ENCODE results near the gene NEK2. TPM values are rescaled to one million over a fixed set of nuclear protein-coding genes. Genes with fewer than 3 reads are reported as not detected.

NEK2 gene
- total RNA-seq, 2 donors from 2014 or later = 42.3 to 101 TPM

DNA sequence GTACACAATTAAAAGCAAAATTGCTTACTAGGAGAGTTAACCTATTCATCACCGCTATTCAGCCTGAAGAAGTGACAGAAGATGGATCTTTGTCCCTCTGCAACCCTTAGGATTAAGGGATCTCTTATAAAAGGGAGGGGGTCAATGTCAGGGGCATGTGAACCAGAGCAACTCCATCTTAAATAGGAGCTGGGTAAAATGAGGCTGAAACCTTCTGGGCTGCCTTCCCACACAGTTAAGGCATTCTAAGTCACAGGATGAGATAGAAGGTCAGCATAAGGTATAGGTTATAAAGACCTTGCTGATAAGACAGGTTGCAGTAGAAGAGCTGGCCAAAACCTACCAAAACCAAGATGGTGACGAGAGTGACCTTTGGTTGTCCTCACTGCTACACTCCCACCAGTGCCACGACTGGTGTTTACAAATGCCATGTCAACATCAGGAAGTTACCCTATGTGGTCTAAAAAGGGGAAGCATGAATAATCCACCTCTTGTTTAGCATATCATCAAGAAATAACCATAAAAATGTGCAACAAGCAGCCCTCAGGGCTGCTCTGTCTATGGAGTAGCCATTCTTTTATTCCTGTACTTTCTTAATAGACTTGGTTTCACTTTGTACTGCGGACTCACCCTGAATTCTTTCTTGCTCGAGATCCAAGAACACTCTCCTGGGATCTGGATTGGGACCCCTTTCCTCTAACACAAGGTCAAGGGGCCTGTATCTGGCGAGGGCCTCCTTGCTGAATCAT is 35.3 kb upstream of the NEK2 start:
- WGBS, 2 experiments (ENCODE audit: insufficient coverage in 1 of 2, insufficient read length in 1 of 2) = 93 to 95% methylated on average over 4 to 6 of the region's 6 CpGs
- H3K27ac ChIP-seq (ENCODE audit: low read depth, low read length) = no peak overlapping the region

DNA sequence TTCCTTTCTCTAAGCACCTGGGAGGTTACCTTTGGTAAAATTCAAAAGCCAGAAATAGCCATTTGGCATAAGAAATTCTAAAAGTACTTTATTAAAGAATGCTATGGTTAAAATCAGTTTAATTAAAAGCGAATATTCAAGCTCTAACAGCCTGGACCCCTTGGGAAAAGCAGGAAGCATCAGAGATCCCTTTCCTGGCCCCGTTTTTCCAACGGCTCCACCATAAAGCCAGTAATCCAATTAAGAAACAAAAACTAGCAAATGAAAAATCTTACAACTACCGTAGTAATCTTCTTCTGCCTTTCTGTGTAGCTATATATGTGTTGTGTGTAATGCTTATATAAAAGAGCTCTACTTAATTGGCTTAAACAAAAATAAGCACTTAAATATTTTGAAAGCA is 33.5 kb upstream of the NEK2 start:
- TF ChIP-seq, protein P1, sequence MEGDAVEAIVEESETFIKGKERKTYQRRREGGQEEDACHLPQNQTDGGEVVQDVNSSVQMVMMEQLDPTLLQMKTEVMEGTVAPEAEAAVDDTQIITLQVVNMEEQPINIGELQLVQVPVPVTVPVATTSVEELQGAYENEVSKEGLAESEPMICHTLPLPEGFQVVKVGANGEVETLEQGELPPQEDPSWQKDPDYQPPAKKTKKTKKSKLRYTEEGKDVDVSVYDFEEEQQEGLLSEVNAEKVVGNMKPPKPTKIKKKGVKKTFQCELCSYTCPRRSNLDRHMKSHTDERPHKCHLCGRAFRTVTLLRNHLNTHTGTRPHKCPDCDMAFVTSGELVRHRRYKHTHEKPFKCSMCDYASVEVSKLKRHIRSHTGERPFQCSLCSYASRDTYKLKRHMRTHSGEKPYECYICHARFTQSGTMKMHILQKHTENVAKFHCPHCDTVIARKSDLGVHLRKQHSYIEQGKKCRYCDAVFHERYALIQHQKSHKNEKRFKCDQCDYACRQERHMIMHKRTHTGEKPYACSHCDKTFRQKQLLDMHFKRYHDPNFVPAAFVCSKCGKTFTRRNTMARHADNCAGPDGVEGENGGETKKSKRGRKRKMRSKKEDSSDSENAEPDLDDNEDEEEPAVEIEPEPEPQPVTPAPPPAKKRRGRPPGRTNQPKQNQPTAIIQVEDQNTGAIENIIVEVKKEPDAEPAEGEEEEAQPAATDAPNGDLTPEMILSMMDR (conservative IDR thresholded peaks at IDR 0.05) = no peak
- DNase-seq = no peak
- H3K27me3 Mint-ChIP-seq (ENCODE audit: insufficient read depth) = peaks cover 5% of the 10 kb centered on the region
- H3K4me1 ChIP-seq (ENCODE audit: control insufficient read depth, insufficient read depth, low read length) = no peaks in the 10 kb centered on the region
- H3K4me3 ChIP-seq (ENCODE audit: low read length) = no peak overlapping the region
- H3K9me3 ChIP-seq (ENCODE audit: control insufficient read depth, low read length) = no peaks in the 10 kb centered on the region
- peaks cover 2% of the 10 kb centered on the region for H3K9me3 Mint-ChIP-seq
- no peak overlapping the region for H3K9ac ChIP-seq (ENCODE audit: extremely low read depth, low read length, poor library complexity, severe bottlenecking)
- no peak overlapping the region for H3K27ac Mint-ChIP-seq
- no peaks in the 10 kb centered on the region for H3K36me3 Mint-ChIP-seq (ENCODE audit: low read depth)
- no peak overlapping the region for H3K27ac ChIP-seq (ENCODE audit: low read depth, low read length)
- no peaks in the 10 kb centered on the region for H3K27me3 ChIP-seq (ENCODE audit: control insufficient read depth, insufficient read depth, low read length, poor library complexity, severe bottlenecking)
- H3K4me1 Mint-ChIP-seq = no peaks in the 10 kb centered on the region
- H3K4me3 Mint-ChIP-seq = no peak overlapping the region
- 86 to 100% methylated on average over 1 to 3 of the region's 4 CpGs for WGBS, 2 experiments (ENCODE audit: insufficient coverage in 1 of 2, insufficient read length in 1 of 2)
- no peaks in the 10 kb centered on the region for H3K36me3 ChIP-seq (ENCODE audit: control insufficient read depth, insufficient read depth, low read length)

More for the DNA sequence above, 35.3 kb upstream of the NEK2 start:
- Mint-ChIP-seq H3K27ac (no peak overlapping the region), H3K4me1 (peaks cover 2% of the 10 kb centered on the region), H3K36me3 (ENCODE audit: low read depth) (no peaks in the 10 kb centered on the region), H3K4me3 (no peak overlapping the region), H3K27me3 (ENCODE audit: insufficient read depth) (peaks cover 5% of the 10 kb centered on the region), H3K9me3 (peaks cover 2% of the 10 kb centered on the region)
- Histone ChIP-seq H3K4me1 (ENCODE audit: control insufficient read depth, insufficient read depth, low read length) (no peaks in the 10 kb centered on the region), H3K36me3 (ENCODE audit: control insufficient read depth, insufficient read depth, low read length) (no peaks in the 10 kb centered on the region), H3K27me3 (ENCODE audit: control insufficient read depth, insufficient read depth, low read length, poor library complexity, severe bottlenecking) (no peaks in the 10 kb centered on the region), H3K4me3 (ENCODE audit: low read length) (no peak overlapping the region), H3K9me3 (ENCODE audit: control insufficient read depth, low read length) (no peaks in the 10 kb centered on the region), H3K9ac (ENCODE audit: extremely low read depth, low read length, poor library complexity, severe bottlenecking) (no peak overlapping the region)
- TF ChIP-seq, protein P1 (conservative IDR thresholded peaks at IDR 0.05) = no peak
- DNase-seq = no peak

DNA sequence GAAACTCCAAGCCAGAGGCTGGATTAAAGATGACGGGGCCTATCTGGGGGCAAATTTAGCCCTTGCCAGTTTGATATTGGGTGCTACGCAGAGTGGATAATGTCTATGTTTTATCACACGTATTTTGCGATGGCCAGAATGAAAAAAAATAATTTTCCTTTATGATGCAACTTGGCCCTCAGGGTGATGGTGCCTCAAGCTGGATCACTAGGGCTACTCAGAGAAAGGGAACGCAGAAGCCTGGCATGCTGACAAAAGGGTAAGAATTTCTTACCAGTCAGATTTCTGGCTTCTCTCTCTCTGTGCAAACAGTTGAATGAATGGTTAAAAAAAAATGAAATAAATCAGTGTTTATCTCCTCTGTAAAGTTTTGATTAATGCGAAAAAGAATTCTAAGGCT is 32.6 kb upstream of the NEK2 start:
- H3K4me3 ChIP-seq (ENCODE audit: low read length) = no peak overlapping the region
- no peak for DNase-seq
- H3K27me3 ChIP-seq (ENCODE audit: control insufficient read depth, insufficient read depth, low read length, poor library complexity, severe bottlenecking) = no peaks in the 10 kb centered on the region
- H3K27ac Mint-ChIP-seq = no peak overlapping the region
- no peak overlapping the region for H3K27ac ChIP-seq (ENCODE audit: low read depth, low read length)
- peaks cover 7% of the 10 kb centered on the region for H3K27me3 Mint-ChIP-seq (ENCODE audit: insufficient read depth)
- H3K4me1 ChIP-seq (ENCODE audit: control insufficient read depth, insufficient read depth, low read length) = no peaks in the 10 kb centered on the region
- no peak overlapping the region for H3K4me3 Mint-ChIP-seq
- H3K9me3 Mint-ChIP-seq = peaks cover 2% of the 10 kb centered on the region
- TF ChIP-seq, protein P1 (conservative IDR thresholded peaks at IDR 0.05) = no peak
- H3K9me3 ChIP-seq (ENCODE audit: control insufficient read depth, low read length) = no peaks in the 10 kb centered on the region
- no peaks in the 10 kb centered on the region for H3K36me3 ChIP-seq (ENCODE audit: control insufficient read depth, insufficient read depth, low read length)
- no peaks in the 10 kb centered on the region for H3K36me3 Mint-ChIP-seq (ENCODE audit: low read depth)
- no peak overlapping the region for H3K9ac ChIP-seq (ENCODE audit: extremely low read depth, low read length, poor library complexity, severe bottlenecking)
- H3K4me1 Mint-ChIP-seq = peaks cover 4% of the 10 kb centered on the region
- 92 to 94% methylated on average over 6 of the region's 6 CpGs for WGBS, 2 experiments (ENCODE audit: insufficient coverage in 1 of 2, insufficient read length in 1 of 2)
